Left colon (tissue), 2 donors: Measurements from ENCODE around the gene ANKRD13D. TPM values are rescaled to one million over a fixed set of nuclear protein-coding genes. Genes with fewer than 3 reads are reported as not detected.
A peak's percentile ranks its signal among the peaks of the same experiment; 100 is the strongest.
"Not testable (repeated sequence)": the region's sequence is repeated elsewhere in the genome, so short reads cannot be mapped to it uniquely, and the experiment has no call there.

Experiments
- ATAC-seq: fragments of 200-7000 bp; cut with Tn5 transposase; one replicate; pipeline ENCODE4 v1.9.1; 2020; ENCODE audit warnings: mild to moderate bottlenecking, moderate library complexity
- DNase-seq, 2 donors: peaks; one replicate each; pipeline ENCODE4 v3.0.0-alpha.2; 2020
- intact Hi-C, 2 donors: fragments of 100-400 bp; cut with DNase I in 1 of 2; cut with micrococcal nuclease in 1 of 2; formaldehyde crosslinking; loops; one replicate each; pipeline versions ENCODE4 v1.11.2 to v1.14.0; 2022; cut with DNase I, micrococcal nuclease
- total RNA-seq, 2 donors: library from RNA; stranded (reverse); fragmentation: NEBNext Ultra II Directional; extraction: Animal tissue kit (Norgen Biotek cat#: 25700); gene quantifications; one replicate each; pipeline ENCODE4 v1.2.1, GENCODE V29; 2021
- donor health status: DM: no; HTN: no; CAD: no.
- donor health status: DM: yes; HTN: yes; CAD: no.

Gene ANKRD13D
- total RNA-seq, 2 donors from 2014 or later, result 26.9 to 29.6 TPM

- intact Hi-C loops, result no loop called here
- DNase-seq (no peak), ATAC-seq (no peak)
Observed at GRCh38 chr11:67309166-67309565, 20.1 kb downstream of the ANKRD13D start.

GRCh38 chr11:67309661-67310061, 20.6 kb downstream of the ANKRD13D start:
- DNase-seq (no peak), ATAC-seq (no peak)
- intact Hi-C loops, result no loop called here

- no peak for ATAC-seq
- peak in 1 of 2 donors; percentile 8 for DNase-seq
- intact Hi-C loops, result no loop called here
Observed at GRCh38 chr11:67310246-67311050, 21.3 kb downstream of the ANKRD13D start.

- ATAC-seq (no peak), DNase-seq (peak in 1 of 2 donors; percentile 10)
- intact Hi-C loops, result no loop called here
Observed at GRCh38 chr11:67311051-67311555, 22.0 kb downstream of the ANKRD13D start.

- ATAC-seq (peak; percentile 8), DNase-seq (peak in 1 of 2 donors; percentile 14)
- intact Hi-C loops, result no loop called here
Observed at GRCh38 chr11:67311556-67312082, 22.5 kb downstream of the ANKRD13D start.

GRCh38 chr11:67312187-67313021, 23.3 kb downstream of the ANKRD13D start:
- ATAC-seq (peak; percentile 67), DNase-seq (peak; percentile 79 to 94)
- intact Hi-C loops, result no loop called here

- DNase-seq (no peak), ATAC-seq (no peak)
- intact Hi-C loops, result no loop called here
Observed at GRCh38 chr11:67313125-67313890, 24.2 kb downstream of the ANKRD13D start.

GRCh38 chr11:67314218-67314617, 25.1 kb downstream of the ANKRD13D start:
- DNase-seq, result no peak
- ATAC-seq, result no peak
- intact Hi-C loops, result no loop called here

- intact Hi-C loops, result loop anchor here in 1 of 2 donors (5.0 kb wide), 1 partner anchor 48 kb away; the partner anchor contains the start of gene GRK2
- ATAC-seq (no peak), DNase-seq (no peak)
Observed at GRCh38 chr11:67315325-67315909, 26.3 kb downstream of the ANKRD13D start.

GRCh38 chr11:67316882-67317204, 27.7 kb downstream of the ANKRD13D start:
- DNase-seq (no peak), ATAC-seq (no peak)
- intact Hi-C loops, result loop anchor here (2.0 to 5.0 kb wide), 2 partner anchors 50 to 54 kb away; partner anchors contain the start of gene GRK2 (in 1 of the 2)

GRCh38 chr11:67317205-67317887, 28.2 kb downstream of the ANKRD13D start:
- peak; percentile 77 for ATAC-seq
- peak; percentile 94 to 99 for DNase-seq

GRCh38 chr11:67317888-67318555, 28.9 kb downstream of the ANKRD13D start:
- DNase-seq (peak; percentile 50 to 66), ATAC-seq (peak; percentile 57)
- intact Hi-C loops, result loop anchor here (2.0 to 5.0 kb wide), 2 partner anchors 51 to 55 kb away; partner anchors contain the start of gene GRK2 (in 1 of the 2)

More at GRCh38 chr11:67317205-67317887, 28.2 kb downstream of the ANKRD13D start:
- intact Hi-C loops, result loop anchor here (2.0 to 5.0 kb wide), 2 partner anchors 50 to 55 kb away; partner anchors contain the start of gene GRK2 (in 1 of the 2)

- intact Hi-C loops, result loop anchor here in 1 of 2 donors (5.0 kb wide), 1 partner anchor 52 kb away; the partner anchor contains the start of gene GRK2
- DNase-seq, ATAC-seq: not testable (repeated sequence)
Observed at GRCh38 chr11:67318876-67319275, 29.8 kb downstream of the ANKRD13D start.

GRCh38 chr11:67320011-67320410, 30.9 kb downstream of the ANKRD13D start:
- intact Hi-C loops, result no loop called here
- no peak for DNase-seq
- no peak for ATAC-seq

GRCh38 chr11:67320691-67321090, 31.6 kb downstream of the ANKRD13D start:
- DNase-seq (no peak), ATAC-seq (no peak)
- intact Hi-C loops, result no loop called here

GRCh38 chr11:67321313-67321871, 32.3 kb downstream of the ANKRD13D start:
- no peak for ATAC-seq
- DNase-seq, result no peak
- intact Hi-C loops, result no loop called here

- no peak for DNase-seq
- ATAC-seq, result no peak
- intact Hi-C loops, result no loop called here
Observed at GRCh38 chr11:67322049-67322448, 32.9 kb downstream of the ANKRD13D start.
